HG03025 (cell line): Measurements from ENCODE around the gene MYO5B.
"Not testable (repeated sequence)": the region's sequence is repeated elsewhere in the genome, so short reads cannot be mapped to it uniquely, and the experiment has no call there.

Experiments
- ATAC-seq: cut with Tn5 transposase; IDR thresholded peaks from one replicate; pipeline ENCODE4 v1.9.1; 2021; ENCODE audit warnings: mild to moderate bottlenecking, moderate library complexity; ENCODE audit not compliant: unreplicated experiment, low FRiP score

Gene MYO5B

DNA sequence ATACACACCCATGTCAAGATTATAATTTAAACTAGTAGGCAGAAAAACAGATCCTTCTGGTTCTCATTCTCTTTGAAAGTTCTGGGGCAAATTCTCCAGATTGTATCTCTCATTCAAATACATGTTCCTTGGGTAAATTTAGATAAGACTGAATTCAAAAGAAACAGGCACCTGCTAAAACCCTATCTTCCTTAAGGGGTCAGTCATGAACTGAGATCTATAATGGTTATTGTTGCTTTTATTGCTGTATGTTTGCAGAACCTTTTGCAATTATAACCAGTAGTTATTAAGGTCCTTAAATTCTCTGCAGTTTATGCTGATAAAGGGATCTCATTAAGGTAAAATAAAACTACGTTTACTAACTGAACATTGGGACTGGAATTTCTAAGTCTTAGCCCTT is 83.5 kb downstream of the MYO5B start:
- ATAC-seq = no peak

DNA sequence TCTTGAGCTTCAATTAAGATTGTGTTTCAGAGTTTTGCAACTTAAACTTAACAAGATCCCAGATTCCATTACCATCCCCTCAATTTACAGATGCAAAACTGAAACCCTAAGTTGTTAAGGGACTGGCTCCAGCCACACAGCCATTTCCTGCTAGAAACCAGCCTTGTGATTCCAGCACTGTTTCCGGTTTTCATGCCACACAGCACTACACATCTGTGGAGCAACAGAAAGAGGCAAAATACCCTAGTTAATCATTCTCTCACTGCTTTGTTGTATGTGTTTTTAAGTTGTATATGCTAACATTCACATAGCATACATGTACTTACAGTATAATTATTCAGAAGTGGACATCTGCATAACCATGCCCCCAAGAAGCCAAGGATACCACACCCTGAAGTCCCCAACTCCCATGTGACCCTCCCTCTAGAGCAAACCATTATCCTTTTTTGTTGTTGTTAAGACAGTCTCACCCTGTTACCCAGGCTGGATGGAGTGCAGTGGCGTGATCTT is 87.4 kb downstream of the MYO5B start:
- no peak for ATAC-seq

DNA sequence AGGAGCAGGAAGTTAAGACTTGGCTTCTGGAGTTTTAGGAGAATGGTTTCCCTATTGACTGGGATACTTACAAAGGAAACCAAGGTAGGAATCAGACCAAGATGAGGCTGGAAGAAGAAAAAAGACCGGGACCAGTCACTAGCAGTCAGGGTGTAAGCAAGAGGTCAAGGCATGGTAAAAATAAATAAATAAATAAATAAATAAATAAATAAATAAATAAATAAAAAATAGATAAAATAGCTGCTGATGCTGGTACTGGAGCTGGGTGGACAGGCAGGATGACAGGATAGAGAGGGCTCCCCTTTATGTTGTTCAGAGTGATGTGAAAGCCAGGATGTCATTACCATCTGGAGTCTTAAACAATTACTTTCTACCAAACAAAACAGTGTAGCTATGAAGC is 89.9 kb downstream of the MYO5B start:
- ATAC-seq = no peak

DNA sequence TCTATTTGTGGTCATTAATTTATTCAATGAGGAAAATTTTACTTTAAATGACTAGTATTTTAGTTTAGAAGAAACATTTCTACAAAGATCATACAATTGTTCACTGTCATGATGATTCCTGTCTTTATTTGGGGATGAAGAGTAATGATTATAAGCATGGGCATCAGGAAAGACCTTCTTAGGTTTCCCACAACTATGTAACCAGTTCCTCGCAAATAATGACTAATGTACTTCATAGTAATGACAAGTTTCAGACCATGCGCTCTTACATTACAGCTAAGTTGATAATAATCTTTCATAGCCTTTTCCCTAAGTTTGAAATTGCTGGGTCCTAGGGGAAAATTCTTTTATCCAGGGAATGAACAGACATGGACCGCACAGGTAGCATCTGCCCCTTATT is 90.5 kb downstream of the MYO5B start:
- no peak for ATAC-seq

DNA sequence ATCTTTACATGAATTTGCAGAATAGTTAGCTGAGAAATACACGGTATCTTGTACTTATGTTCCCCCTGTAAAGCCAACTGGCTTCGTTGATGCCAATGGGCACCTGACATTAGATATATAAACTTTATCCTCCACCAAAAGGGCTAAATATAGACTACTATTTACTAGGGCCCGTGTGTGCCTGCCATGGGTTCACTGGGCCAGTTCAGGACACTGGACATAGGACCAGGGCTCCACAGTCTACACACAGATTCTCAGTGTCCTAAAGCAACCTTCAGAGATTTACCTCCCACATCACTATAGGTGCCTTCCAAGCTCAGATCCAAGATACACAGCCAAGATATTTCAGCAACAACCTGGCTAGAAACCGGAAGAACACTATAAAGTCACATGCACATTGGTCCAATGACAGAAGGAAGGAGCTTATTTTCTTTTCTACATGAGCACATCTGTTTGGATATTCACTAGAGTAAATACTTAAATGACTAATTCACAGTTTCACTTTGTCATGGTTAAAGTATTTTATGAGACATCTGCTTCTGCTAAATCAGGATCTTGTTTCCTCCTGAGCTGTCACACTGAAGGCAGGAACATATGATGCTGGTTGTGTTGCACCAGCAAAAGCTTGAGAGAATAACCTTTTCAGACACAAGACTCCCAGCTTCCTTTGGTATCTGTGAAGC is 95.1 kb downstream of the MYO5B start:
- ATAC-seq = no peak

DNA sequence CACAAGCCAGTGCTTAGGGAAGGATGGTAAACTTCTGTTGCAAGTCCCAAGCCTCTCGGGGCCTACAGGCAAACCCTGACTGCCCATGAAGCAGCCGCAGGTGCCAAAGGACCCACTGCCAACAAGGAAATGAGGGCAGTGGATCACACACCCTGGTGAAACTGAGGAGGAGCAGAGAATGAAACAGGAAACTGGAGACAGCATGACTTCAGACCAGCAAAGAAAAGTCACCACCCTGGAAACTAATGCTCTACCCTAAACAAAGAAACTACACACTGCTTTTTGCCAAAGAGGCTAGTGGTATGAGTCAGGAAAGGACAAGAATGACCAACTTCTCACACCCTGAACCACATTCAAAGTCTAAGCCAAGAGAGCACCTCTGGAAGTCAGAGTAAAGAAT is 97.2 kb downstream of the MYO5B start:
- ATAC-seq = no peak

DNA sequence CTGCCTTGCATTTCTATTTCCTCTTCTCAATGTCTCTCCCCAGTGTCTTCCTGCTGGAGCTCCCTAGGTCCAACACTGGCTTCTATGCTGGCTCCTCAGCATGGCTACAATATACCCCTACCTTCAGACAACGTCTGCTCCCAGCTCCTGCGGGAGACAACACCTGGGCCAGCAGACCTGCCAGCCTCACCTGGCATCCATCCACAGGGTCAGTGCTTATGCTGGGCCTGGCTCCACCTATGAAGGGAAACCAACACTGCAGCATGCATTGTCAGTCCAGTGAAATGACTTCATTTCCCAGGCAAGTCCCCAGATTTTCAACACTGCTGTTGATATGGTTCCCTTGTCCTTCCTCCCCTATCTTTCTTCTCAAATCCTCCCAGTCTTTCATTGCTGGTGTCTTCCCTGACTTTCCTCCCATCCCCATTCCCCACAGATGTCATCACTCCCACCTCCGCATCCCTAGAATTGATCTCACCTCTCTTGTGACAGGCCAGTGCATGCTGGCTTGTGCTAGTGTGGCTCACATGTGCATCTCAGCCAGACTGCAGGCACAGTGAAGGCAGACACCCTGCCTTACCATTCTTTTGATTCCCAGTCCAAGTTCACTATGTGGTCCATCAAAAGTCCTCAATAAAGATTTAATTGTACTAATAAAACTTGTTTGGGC is 98.0 kb downstream of the MYO5B start:
- ATAC-seq = no peak

DNA sequence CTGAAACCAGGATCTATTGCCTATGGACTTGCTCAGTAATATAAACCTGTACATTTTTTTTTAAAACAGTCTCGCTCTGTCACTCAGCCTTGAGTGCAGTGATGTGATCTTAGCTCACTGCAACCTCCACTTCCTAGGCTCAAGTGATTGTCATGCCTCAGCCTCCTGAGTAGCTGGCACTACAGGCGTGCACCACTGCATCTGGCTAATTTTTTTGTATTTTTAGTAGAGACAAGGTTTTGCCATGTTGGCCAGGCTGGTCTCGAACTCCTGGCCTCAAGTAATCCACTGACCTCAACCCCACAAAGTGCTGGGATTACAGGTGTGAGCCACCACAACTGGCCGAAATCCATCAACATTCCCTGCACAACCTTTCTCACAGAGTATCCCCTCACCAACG is 100.2 kb downstream of the MYO5B start:
- not testable (repeated sequence) for ATAC-seq

DNA sequence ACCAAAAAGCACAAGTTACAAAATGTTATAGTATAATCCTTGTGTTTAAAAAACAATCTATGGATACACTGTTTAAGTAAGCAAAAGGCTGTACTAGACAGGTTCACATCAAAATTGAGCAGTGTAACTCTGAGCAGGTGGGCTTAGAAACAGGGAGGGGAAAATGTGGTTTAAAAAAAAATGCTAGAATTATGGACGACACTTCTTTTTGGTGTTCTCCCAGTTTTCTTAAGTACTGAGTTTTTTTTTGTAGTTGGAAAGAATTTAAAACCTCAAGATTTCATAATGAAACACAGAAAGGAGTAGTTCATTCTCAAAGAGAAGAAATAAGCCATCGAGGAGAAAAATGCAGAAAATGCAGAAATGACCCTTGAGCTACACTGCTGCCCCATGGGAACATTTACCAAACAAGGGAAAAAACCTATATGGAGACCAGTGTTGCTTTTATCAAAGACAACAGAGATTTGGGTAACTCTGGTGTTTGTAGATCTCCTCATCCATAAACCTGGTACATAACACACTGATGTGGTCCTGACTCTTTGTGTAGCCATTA is 100.7 kb downstream of the MYO5B start:
- no peak for ATAC-seq

DNA sequence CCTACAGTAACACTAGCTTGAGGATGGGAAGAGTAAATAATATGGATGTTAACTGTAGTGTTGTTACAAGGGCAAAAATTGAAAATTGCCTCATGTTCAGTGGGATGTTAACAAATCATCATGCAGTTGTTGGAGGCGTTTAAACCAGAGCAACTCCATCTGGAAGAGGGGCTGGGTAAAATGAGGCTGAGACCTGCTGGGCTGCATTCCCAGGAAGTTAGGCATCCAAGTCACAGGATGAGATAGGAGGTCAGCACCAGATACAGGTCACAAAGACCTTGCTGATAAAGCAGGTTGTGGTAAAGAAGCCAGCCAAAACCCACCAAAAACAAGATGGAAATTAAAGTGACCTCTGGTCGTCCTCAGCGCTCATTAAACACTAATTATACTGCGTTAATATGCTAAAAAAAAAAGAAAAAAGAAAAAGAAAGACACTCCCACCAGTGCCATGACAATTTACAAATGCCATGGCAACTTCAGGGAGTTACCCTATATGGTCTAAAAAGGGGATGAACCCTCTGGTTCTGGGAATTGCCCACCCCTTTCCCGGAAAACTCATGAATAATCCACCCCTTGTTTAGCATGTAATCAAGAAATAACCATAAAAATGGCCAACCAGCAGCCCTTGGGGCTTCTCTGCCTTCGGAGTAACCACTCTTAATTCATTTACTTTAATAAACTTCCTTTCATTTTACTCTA is 101.4 kb downstream of the MYO5B start:
- ATAC-seq = no peak

DNA sequence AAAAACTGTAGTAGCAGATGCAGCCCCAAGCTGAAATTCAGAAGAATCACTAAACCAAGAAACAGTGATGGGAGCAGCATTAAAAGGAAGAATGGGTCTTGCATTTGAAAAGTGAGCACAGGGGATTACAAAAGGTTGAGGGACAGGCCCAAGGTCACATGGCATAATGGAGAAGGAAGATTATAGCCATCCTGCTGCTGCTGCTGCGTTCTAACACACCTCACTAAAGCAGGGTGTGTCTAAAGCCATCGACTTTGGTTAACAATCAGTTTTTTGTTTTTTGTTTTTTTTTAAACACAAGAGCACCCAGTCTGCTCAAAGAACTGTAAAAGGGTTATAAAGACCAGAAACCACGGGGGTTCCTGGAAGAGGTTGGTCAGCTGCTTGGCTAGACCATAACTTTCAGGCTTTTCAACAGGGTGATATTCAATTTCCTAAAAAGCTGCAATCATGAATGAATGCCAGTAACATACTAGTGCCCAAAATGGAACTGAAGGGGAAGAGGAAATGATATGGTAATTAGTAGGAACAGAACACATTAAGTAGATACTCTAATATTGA is 102.6 kb downstream of the MYO5B start:
- ATAC-seq = no peak

DNA sequence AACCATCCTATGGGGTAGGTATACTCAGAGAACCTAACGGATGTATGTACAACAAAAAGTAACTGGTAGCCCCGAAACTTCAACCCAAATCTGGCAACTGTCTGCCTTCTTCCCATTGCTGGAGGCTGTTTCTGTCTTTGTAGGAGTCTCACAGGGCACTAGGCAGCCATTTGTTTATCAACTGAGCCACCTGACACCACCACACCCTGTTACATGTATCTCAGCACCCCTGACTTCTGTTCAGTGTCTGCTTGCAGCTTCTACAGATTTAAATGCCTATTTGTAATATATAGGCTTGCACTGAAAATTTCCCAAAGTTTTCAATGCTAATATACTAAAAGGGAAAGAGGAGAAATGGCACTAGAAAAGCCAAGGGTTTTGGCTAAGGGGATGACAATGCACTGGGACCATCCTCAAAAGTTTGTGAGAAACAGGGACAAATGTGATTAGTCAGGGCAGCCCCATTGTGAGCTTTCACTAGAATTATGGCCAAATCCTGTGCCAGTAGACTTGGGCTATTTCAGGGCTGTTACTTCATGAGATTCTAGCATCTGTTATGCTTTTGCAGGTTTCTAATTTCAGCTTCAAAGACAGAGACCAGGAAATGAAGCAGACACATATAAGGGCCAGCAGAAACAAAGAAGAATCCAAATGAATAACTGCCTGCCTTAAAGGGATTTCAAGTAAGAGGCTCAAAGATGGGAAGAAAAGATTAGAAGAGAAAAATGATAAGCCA is 103.3 kb downstream of the MYO5B start:
- no peak for ATAC-seq

DNA sequence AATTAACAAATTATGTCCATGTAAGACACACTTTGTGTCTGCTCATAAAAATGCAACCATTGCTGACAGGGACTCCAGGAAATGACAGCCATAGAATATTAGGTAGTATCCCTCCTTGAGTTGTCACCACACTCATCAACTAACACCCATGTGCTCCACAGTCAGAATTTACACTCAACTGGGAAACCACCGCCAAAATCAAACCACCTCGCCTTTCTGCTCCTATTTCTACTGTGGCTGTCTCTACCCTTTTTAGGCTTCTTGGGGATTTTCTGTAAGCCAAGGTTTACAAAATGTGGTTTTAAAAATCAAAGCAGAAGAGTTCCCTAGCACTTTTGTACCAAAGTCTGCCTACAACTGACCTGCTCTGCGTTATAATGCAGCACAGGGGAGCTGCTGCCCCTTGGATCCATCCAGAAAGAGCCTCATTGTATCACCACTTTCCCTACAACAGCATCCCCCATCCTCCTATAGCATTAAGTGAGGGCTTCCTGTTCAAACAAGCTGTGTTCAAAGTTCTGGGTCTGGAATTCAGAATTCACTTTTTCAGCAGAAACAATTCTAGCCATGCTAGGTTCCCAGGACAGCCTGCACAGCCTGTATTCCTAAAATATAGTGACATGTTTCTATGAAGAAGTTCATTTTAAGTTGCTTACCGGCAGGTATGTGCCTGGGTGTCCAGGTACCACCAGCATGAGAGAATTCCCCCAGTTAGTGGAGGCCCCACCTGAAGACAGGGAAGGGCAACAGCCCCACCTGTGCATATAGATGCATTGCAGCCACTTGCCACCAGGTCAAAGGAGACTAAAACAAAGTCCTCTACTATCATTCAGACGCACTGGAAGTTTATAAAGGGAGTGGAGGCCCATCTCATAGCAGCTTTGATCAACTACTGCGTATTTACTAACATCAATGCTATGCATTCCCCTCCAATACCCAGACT is 104.3 kb downstream of the MYO5B start:
- no peak for ATAC-seq

DNA sequence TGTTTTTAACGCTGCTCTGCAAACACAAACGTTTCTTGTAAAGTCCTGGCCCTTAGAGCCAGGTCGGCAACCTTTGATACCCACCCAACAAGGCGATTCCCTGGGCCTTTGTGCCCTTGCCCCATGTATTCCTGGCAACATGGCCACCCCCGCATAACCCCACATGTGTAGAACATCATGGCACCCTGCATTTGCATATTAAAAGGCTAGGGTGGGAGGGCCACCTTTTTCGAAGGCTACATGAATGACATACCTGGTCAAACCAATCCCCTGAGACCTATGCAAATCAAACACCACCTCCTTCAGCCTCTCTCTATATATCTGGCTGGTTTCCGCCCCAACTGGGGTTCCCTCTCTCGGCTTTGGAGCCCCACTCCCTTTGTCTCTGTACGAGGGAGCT is 105.2 kb downstream of the MYO5B start:
- no peak for ATAC-seq

DNA sequence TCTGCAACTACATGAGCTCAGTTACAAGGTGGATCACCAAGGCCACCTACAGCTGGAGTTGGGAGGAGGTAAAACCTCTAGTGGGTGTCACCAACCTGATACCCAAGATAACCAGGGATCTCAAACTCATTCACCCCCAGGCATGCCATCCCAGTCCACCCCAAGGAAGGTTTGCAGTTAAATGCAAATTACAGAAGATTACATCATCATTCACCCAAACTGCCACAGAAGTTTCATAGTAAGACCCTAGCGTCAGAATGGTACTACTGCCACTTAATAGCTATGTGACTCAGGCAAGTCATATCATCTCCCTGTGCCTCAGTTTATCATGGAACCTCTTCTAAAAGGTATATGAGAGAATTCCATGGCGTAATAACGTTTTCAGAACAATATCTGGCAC is 111.2 kb downstream of the MYO5B start:
- ATAC-seq = no peak

DNA sequence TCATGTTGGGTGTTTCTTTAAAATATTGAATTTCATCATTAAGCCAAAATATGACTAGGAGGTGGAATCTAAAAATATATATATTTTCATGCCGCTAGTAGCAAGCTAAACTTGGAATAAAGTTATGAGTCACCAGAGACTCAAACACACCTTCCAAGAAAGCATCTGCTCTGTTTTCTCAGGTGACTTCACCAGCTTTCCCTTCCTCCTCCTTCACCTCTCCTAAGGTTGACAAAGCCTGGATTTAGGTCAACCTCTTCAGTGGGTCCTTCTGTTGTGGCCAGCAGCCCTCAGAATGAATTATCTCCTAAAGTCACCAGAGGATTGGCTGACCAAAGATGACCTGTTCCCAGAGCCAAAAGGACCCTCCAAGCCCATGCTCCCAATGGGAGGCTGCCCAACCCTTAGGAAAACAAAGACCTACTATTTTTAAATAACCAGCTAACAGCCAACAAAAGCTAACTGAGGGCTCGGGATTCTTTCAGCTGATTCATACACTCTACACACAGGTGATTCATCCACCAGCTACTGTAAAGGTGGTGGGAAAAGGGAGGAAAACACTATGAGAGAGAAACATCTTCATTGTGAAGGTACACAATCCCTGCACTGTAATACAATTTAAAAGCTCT is 113.9 kb downstream of the MYO5B start:
- ATAC-seq = no peak

DNA sequence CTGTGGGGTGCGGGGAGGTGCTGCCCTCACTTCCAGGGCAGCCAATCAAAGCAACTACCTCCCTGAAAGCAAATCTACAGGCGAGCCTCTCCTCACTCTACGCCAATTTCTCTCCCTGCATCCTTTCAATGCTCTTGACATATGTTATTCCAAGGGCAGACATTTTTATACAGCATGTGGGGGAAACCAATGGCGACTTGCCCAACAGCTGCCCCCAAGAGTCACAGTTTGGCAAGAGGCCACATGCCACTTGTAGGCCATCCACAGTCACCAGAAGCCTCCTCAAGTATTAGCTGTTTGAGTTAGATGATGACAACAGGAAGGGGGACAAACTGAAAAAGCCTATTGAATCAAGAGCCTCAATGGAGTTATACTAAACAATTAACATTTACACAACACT is 114.6 kb downstream of the MYO5B start:
- no peak for ATAC-seq

DNA sequence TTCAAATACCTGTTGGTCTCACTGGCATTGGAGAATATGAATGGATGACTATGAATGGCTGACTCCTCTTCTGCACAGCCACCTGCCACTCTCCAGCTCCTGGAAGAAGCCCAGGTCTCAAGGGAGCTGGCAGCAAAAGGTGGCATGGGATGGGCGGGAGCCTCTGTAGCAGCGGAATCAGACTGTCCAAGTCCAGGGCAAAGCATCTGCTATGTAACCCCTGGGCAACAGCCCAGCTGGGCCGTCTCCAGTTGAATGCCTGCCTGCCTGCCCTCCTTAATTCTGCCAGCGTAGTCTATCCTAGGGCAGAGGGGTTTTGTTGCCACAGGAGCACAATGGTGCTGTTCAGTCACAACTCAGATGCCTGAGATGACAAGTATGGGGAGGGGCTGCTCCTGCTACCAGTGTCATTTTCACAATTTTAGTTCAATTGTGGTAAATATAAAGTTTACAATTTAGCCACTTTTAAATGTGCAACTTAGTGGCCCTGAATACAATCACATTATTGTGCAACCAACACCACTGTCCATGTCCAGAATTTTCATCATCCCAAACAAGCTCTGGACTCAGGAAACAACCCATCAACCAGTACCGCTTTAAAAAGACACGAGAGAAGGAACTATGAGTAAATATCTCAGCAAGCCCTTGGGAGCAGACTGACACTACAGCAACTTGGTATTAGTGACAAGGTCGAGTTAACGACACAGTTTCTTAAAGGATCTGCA is 115.2 kb downstream of the MYO5B start:
- ATAC-seq = no peak
